ENCODE measurements around the gene CLSTN2. TPM values are rescaled to one million over a fixed set of nuclear protein-coding genes. Genes with fewer than 3 reads are reported as not detected.

CLSTN2 gene
- total RNA-seq, 2 donors from 2014 or later, result 3.5 to 60.3 TPM

GRCh38 chr3:140097874-140098635, 163.1 kb downstream of the CLSTN2 start:
- Histone ChIP-seq H3K27me3 (replicated peaks; ENCODE audit: insufficient read depth) (no peaks in the 10 kb centered on the region), H3K4me1 (replicated peaks) (no peaks in the 10 kb centered on the region), H3K36me3 (no peaks in the 10 kb centered on the region), H3K4me3 (no peak overlapping the region), H3K9me3 (no peaks in the 10 kb centered on the region), H3K27ac (no peak overlapping the region)
- WGBS, result 65% methylated on average over 3 of the region's 3 CpGs
- intact Hi-C loops (cut with DNase I), result no loop called here
- TF ChIP-seq CTCF (IDR thresholded peaks at IDR 0.05) (no peak), POLR2A (IDR thresholded peaks at IDR 0.05) (no peak), POLR2AphosphoS5 (IDR thresholded peaks at IDR 0.05) (no peak)
- DNase-seq (ENCODE audit: low spot score), result no peak

GRCh38 chr3:140100479-140100878, 165.5 kb downstream of the CLSTN2 start:
- H3K4me1 ChIP-seq (replicated peaks), result no peaks in the 10 kb centered on the region
- no peak overlapping the region for H3K4me3 ChIP-seq
- no peaks in the 10 kb centered on the region for H3K36me3 ChIP-seq
- no peak overlapping the region for H3K27ac ChIP-seq
- intact Hi-C loops (cut with DNase I), result no loop called here
- no peak for DNase-seq (ENCODE audit: low spot score)
- TF ChIP-seq CTCF (IDR thresholded peaks at IDR 0.05), result no peak
- no peak for TF ChIP-seq POLR2A (IDR thresholded peaks at IDR 0.05)
- no peak for TF ChIP-seq POLR2AphosphoS5 (IDR thresholded peaks at IDR 0.05)
- no peaks in the 10 kb centered on the region for H3K9me3 ChIP-seq
- WGBS, result 98% methylated on average over 7 of the region's 7 CpGs
- no peaks in the 10 kb centered on the region for H3K27me3 ChIP-seq (replicated peaks; ENCODE audit: insufficient read depth)

GRCh38 chr3:140103166-140103565, 168.2 kb downstream of the CLSTN2 start:
- no peak overlapping the region for H3K27ac ChIP-seq
- no peaks in the 10 kb centered on the region for H3K4me1 ChIP-seq (replicated peaks)
- H3K36me3 ChIP-seq, result no peaks in the 10 kb centered on the region
- H3K9me3 ChIP-seq, result no peaks in the 10 kb centered on the region
- H3K27me3 ChIP-seq (replicated peaks; ENCODE audit: insufficient read depth), result no peaks in the 10 kb centered on the region
- intact Hi-C loops (cut with DNase I), result no loop called here
- DNase-seq (ENCODE audit: low spot score), result no peak
- TF ChIP-seq POLR2A (IDR thresholded peaks at IDR 0.05), result no peak
- no peak for TF ChIP-seq CTCF (IDR thresholded peaks at IDR 0.05)
- TF ChIP-seq POLR2AphosphoS5 (IDR thresholded peaks at IDR 0.05), result no peak
- 75% methylated on average over 1 of the region's 1 CpG for WGBS
- H3K4me3 ChIP-seq, result no peak overlapping the region

GRCh38 chr3:140103986-140104645, 169.1 kb downstream of the CLSTN2 start:
- no peak for DNase-seq (ENCODE audit: low spot score)
- WGBS, result 68% methylated on average over 4 of the region's 4 CpGs

More at GRCh38 chr3:140103986-140104645, 169.1 kb downstream of the CLSTN2 start:
- TF ChIP-seq CTCF (IDR thresholded peaks at IDR 0.05) (no peak), POLR2AphosphoS5 (IDR thresholded peaks at IDR 0.05) (no peak), POLR2A (IDR thresholded peaks at IDR 0.05) (no peak)
- Histone ChIP-seq H3K36me3 (no peaks in the 10 kb centered on the region), H3K27ac (no peak overlapping the region), H3K4me1 (replicated peaks) (no peaks in the 10 kb centered on the region), H3K4me3 (no peak overlapping the region), H3K9me3 (no peaks in the 10 kb centered on the region), H3K27me3 (replicated peaks; ENCODE audit: insufficient read depth) (no peaks in the 10 kb centered on the region)
- intact Hi-C loops (cut with DNase I), result no loop called here

Data from prostate gland (tissue), 2 donors.